Suprapubic skin (tissue), 4 donors: ENCODE measurements around the gene RNF222.

Experiments used
- CTCF ChIP-seq, 2 donors: fragments of 200-600 bp in 1 of 2; fragments of 450-650 bp in 1 of 2; sonication (generic) in 1 of 2; IDR thresholded peaks; one replicate each; pipeline ENCODE4 v1.5.1; 2016 to 2019; ENCODE audit warnings: antibody characterized with exemption in 2 of 2, mild to moderate bottlenecking in 1 of 2, moderate library complexity in 1 of 2
- EP300 ChIP-seq: sonication (generic); formaldehyde crosslinking; IDR thresholded peaks from one replicate; pipeline ENCODE4 v1.6.1; 2017; ENCODE audit warnings: antibody characterized with exemption
- POLR2A ChIP-seq, 2 donors: fragments of 450-650 bp; IDR thresholded peaks; one replicate each; pipeline ENCODE4 v1.6.1; 2017; ENCODE audit warnings: antibody characterized with exemption in 2 of 2, mild to moderate bottlenecking in 2 of 2, moderate library complexity in 2 of 2
- POLR2AphosphoS5 ChIP-seq, 3 donors: sonication (generic); formaldehyde crosslinking; IDR thresholded peaks; one replicate each; pipeline ENCODE4 v1.6.1; 2017; ENCODE audit warnings: antibody characterized with exemption in 3 of 3

GRCh38 chr17:8350339-8350738 lies 47.3 kb downstream of the RNF222 start:
- no peak for TF ChIP-seq POLR2A (IDR thresholded peaks at IDR 0.05)
- no peak for TF ChIP-seq CTCF (IDR thresholded peaks at IDR 0.05)
- no peak for TF ChIP-seq POLR2AphosphoS5 (IDR thresholded peaks at IDR 0.05)
- no peak for TF ChIP-seq EP300
